Left colon (tissue), 2 donors: ENCODE results near the gene KCND2. TPM values are rescaled to one million over a fixed set of nuclear protein-coding genes. Genes with fewer than 3 reads are reported as not detected.

Experiments
- ATAC-seq: fragments of 200-7000 bp; cut with Tn5 transposase; one replicate; pipeline ENCODE4 v1.9.1; 2020; ENCODE audit warnings: mild to moderate bottlenecking, moderate library complexity
- DNase-seq, 2 donors: peaks; one replicate each; pipeline ENCODE4 v3.0.0-alpha.2; 2020
- intact Hi-C, 2 donors: fragments of 100-400 bp; cut with DNase I in 1 of 2; cut with micrococcal nuclease in 1 of 2; formaldehyde crosslinking; loops; one replicate each; pipeline versions ENCODE4 v1.11.2 to v1.14.0; 2022; cut with DNase I, micrococcal nuclease
- total RNA-seq, 2 donors: library from RNA; stranded (reverse); fragmentation: NEBNext Ultra II Directional; extraction: Animal tissue kit (Norgen Biotek cat#: 25700); gene quantifications; one replicate each; pipeline ENCODE4 v1.2.1, GENCODE V29; 2021
- donor health status: DM: no; HTN: no; CAD: no.
- donor health status: DM: yes; HTN: yes; CAD: no.

KCND2 gene
- total RNA-seq, 2 donors from 2014 or later = 0.09 to 0.36 TPM

DNA sequence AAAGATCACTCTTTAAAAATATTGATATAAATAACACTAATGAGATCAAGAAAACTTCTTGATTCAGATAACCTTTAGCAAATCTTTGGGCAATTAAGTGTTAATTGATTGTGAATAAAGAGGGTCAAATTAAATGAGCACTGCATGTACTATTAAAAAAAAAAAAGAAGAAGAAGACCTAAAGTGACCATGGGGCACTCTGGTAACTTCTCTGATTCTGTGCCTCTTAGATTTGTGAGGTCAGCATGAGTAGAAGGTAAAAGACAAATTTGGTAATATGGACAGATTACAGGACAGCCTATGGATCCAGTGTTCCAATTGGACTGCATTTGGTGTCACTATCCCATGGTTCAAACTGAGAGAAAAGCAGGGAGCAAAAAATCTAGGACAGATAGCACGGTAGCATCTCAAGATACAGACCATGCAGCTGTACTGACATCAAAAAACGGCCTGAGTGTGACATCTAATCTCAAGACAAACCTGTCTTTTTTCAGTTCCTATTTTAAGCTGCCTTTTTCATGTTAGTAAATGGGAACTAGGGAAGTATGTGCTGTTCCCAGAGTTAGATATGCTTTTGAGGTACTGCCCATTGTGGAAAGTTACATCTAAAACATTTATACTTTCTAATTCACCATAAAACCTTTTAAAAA is 128.0 kb downstream of the KCND2 start:
- intact Hi-C loops = no loop called here
- ATAC-seq (no peak), DNase-seq (no peak)

DNA sequence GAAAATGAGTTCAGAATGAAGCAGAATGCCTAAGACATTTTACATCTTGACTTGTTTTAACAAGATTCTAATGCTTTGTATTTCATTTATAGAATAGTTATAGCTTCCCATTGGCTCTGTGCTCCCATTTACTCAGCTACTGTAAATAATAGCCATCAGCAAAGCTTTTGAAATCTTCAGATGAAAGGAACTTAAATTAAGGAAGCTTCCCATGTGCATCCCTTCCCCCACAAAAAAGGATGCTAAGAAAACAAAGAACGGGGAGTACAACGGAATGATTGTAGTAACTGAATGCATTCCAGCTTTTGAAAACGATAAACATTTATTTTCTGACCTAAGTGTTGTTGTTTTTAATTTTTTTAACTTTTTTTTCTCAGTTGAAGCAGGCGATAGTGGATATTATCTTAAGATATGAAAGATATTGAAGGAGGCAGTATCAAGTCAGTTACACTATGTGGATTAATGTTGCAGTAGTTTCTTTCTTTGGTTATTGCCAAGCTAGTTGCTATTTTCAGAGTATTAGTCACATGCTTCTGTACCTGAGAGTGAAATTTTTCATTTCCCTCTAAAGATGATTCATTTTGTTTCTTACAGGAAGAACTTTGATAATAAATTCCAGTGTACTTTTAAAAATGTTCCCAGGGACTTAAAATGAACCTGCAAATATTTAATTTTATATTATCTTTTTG is 129.2 kb downstream of the KCND2 start:
- DNase-seq (no peak), ATAC-seq (no peak)
- intact Hi-C loops = no loop called here

- intact Hi-C loops = no loop called here
- ATAC-seq (no peak), DNase-seq (no peak)
Measured at GRCh38 chr7:120402801-120403200, 129.8 kb downstream of the KCND2 start.

- intact Hi-C loops = no loop called here
Measured at GRCh38 chr7:120404042-120404441, 131.1 kb downstream of the KCND2 start.

DNA sequence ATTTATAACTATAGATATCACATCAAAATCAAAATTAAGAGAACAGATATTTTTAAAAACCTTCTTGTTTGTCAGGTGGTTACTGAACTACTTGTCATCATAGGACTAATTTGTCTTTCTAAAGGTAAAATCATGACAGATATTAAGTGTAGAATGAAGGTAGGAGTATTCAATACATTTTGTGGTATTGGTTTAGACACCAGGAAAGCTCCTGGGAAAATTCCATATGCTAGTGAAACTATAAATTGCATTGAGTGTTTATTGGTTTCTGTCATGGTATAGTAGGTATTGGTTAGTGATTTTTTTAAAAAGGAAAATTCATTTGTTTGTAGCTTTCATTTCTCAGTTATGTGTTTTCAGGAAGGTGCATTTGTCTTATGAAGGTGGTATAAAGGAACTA is 132.7 kb downstream of the KCND2 start:
- DNase-seq = no peak
- ATAC-seq = no peak
- intact Hi-C loops = no loop called here

More at GRCh38 chr7:120404042-120404441, 131.1 kb downstream of the KCND2 start:
- no peak for ATAC-seq
- no peak for DNase-seq

GRCh38 chr7:120407010-120407409 is 134.0 kb downstream of the KCND2 start:
- intact Hi-C loops = no loop called here
- no peak for DNase-seq
- no peak for ATAC-seq

DNA sequence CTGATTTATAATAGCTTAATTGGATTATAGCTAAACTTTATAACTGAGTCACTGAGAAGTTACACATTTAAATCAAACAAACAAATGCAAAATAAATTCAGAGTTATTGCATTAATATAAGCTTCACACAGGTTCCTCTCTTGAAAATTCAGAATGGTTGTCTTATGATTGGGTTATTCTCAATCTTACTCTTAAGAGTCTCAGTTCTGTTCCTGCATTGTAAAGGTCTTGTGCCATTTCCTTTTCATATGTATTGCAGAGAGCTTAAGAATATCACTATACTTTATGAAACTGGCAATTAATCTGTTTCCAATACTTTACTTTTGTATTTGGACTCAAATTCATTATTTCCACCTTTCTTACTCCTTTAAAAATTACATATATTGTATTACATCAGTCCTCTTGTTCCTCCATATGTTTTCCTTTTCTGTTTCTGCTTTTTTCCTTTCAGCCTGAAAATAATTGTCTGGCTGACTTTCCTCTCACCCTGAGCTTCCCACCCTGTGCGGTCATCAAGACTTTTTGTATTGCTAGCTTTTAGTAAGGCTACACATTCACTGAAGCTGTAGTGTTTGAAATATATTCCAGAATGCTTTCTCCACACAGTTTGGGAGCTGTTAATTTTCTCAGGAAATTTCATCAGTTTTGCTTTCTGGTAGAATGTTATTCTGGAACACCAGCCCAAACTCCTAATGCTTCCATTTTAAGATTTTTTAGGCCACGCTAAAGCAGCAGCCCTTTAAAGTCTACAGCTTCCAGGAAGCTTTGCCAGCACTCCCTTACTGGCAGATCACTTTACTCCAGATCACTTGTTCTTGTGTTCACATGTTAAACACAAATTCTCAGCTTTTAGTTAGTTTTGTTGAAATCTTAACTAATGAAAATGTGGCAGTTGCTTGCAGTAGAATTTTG is 139.4 kb downstream of the KCND2 start:
- no peak for ATAC-seq

GRCh38 chr7:120413164-120413563 is 140.2 kb downstream of the KCND2 start:
- intact Hi-C loops = no loop called here
- ATAC-seq (no peak), DNase-seq (no peak)

More for the DNA sequence above, 139.4 kb downstream of the KCND2 start:
- intact Hi-C loops = no loop called here
- DNase-seq = no peak

- DNase-seq (no peak), ATAC-seq (no peak)
- intact Hi-C loops = no loop called here
Measured at GRCh38 chr7:120417244-120417979, 144.4 kb downstream of the KCND2 start.

DNA sequence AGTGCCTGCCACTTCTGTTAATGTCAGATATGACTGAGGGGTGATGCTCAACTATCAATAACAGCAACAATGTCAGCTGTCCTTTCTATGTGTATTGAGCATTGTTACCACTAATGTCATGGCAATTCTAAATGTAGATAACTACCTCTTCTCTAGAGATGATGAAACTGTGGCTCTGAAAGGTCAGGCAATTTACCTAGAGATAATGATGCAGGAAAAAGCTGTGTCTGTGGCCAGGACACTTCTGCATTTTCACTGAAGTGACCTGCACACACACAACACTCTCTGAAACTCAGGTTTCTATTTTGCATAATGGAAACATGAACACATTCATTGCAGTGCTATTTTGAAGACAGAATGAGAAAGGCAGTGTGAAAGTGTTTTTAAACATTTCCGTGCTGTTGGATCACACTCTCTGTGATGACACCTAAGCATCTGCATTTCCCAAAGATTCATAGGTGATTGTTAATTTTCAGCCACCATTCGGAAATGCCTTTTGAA is 148.2 kb downstream of the KCND2 start:
- no peak for ATAC-seq
- intact Hi-C loops = no loop called here
- no peak for DNase-seq

GRCh38 chr7:120431016-120431415 is 158.0 kb downstream of the KCND2 start:
- intact Hi-C loops = no loop called here
- ATAC-seq = no peak

GRCh38 chr7:120436487-120437060 is 163.6 kb downstream of the KCND2 start:
- intact Hi-C loops = no loop called here
- ATAC-seq = no peak
- DNase-seq = no peak

More at GRCh38 chr7:120431016-120431415, 158.0 kb downstream of the KCND2 start:
- DNase-seq = no peak

GRCh38 chr7:120441850-120442249 is 168.9 kb downstream of the KCND2 start:
- DNase-seq (no peak), ATAC-seq (no peak)
- intact Hi-C loops = no loop called here

DNA sequence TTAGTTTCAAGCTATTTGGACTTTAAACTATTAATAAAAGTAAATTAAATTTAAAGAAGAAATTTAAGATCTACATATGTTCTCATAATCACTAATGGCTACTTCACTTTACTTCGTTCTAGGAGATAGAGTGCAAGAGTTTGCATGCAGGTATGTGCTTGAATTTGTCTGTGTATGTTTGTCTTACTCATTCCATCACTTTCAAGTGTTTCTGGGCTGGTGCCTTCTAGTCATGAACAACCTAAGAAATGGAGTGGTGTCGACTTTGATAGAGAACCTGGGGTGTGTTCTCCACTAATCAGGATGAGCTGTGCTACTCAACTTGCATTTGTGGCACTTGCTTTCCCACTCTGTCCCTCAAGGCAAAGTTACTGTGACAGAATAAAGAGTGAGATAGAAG is 169.9 kb downstream of the KCND2 start:
- intact Hi-C loops = no loop called here
- DNase-seq = no peak
- ATAC-seq = no peak

DNA sequence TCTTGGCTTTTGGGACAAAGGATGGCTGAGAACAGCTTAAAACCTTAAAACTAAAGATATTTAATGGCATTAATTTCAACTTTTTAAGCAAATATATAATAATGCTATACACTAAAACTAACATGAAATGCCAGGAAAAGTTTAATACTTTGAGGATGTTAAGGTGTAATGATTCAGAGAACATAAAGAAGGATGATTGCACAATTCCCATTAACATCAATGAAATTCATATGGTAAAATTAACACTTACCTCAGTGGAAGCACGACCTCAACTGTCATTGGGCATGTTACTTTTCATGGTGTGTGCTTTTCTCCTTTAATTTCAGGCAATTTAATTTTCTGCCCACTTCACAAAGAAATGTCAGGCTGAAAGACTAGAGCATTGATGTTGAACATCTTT is 171.7 kb downstream of the KCND2 start:
- intact Hi-C loops = no loop called here

GRCh38 chr7:120445276-120445675 is 172.3 kb downstream of the KCND2 start:
- DNase-seq (no peak), ATAC-seq (no peak)
- intact Hi-C loops = no loop called here

More for the DNA sequence above, 171.7 kb downstream of the KCND2 start:
- ATAC-seq (no peak), DNase-seq (no peak)

GRCh38 chr7:120452665-120453064 is 179.7 kb downstream of the KCND2 start:
- no peak for ATAC-seq
- intact Hi-C loops = no loop called here
- no peak for DNase-seq

- ATAC-seq = no peak
- intact Hi-C loops = no loop called here
- no peak for DNase-seq
Measured at GRCh38 chr7:120456699-120457098, 183.7 kb downstream of the KCND2 start.
